Endothelial cell of umbilical vein (primary cell): Measurements from ENCODE around the gene SECTM1. TPM values are rescaled to one million over a fixed set of nuclear protein-coding genes. Genes with fewer than 3 reads are reported as not detected.

Experiments used
- BruUV-seq: library from RNA; stranded (reverse); fragments of 400-500 nt; replicated peaks from 2 replicates; lab custom pipeline; 2021; lab: Mats Ljungman, UMichigan
- CTCF ChIA-PET: fragments of 300-600, 350-600 bp; sonication (Branson Sonifier 250); formaldehyde crosslinking; loops from one replicate; lab custom pipeline; 2021; ENCODE audit warnings: antibody characterized with exemption, inconsistent platforms; lab: Charles Lee
- POLR2A ChIA-PET: fragments of 300-600, 350-600 bp; sonication (Branson Sonifier 250); formaldehyde crosslinking; loops from one replicate; lab custom pipeline; 2021; ENCODE audit warnings: antibody characterized with exemption, inconsistent platforms; lab: Charles Lee
- DNase-seq: peaks from one replicate; pipeline ENCODE4 v3.0.0-alpha.2; 2011; ENCODE audit warnings: low read depth, low spot score
- FAIRE-seq: peaks from 2 replicates; lab custom pipeline; 2011; peaks lifted over from hg19 to GRCh38; lab: Jason Lieb, UNC
- H2AFZ ChIP-seq: 2 replicates; pipeline ENCODE4 v1.6.0; 2012; ENCODE audit warnings: low read depth, low read length, control low read depth, inconsistent platforms
- H3K27ac ChIP-seq: 2 replicates; pipeline ENCODE4 v1.5.1; 2011; ENCODE audit warnings: low read depth, mild to moderate bottlenecking, control low read depth, low read length, moderate library complexity; ENCODE audit not compliant: insufficient read depth
- H3K27me3 ChIP-seq, 2 experiments: 2 replicates each; pipeline versions ENCODE4 v1.6.0 to v1.6.1; 2011; ENCODE audit warnings: low read length in 2 of 2, mixed read lengths in 1 of 2; ENCODE audit not compliant: control insufficient read depth in 2 of 2, insufficient read depth in 2 of 2
- H3K36me3 ChIP-seq, 2 experiments: 2 replicates in 1 of 2; 3 replicates in 1 of 2; pipeline ENCODE4 v1.5.1; 2011; ENCODE audit warnings: low read length in 2 of 2, mild to moderate bottlenecking in 1 of 2, moderate library complexity in 1 of 2; ENCODE audit not compliant: control insufficient read depth in 2 of 2, insufficient read depth in 2 of 2; ENCODE audit errors: extremely low read depth in 1 of 2
- H3K4me1 ChIP-seq: 3 replicates; pipeline ENCODE4 v1.5.1; 2011; ENCODE audit warnings: mild to moderate bottlenecking, low read length; ENCODE audit not compliant: control insufficient read depth, insufficient read depth; ENCODE audit errors: extremely low read depth
- H3K4me2 ChIP-seq: 2 replicates; pipeline ENCODE4 v1.6.1; 2011; ENCODE audit warnings: low read length, control low read depth, mixed read lengths; ENCODE audit not compliant: insufficient read depth
- H3K4me3 ChIP-seq, 3 experiments: fragments of 200-600 bp in 1 of 3; sonication (generic), shearing (Covaris generic) in 1 of 3; replicated peaks in 1 of 3; 2 replicates each; pipeline ENCODE4 v1.5.1; 2011 to 2016; ENCODE audit warnings: control low read depth in 3 of 3, low read length in 3 of 3, mild to moderate bottlenecking in 2 of 3, inconsistent platforms in 1 of 3, low read depth in 1 of 3, moderate library complexity in 1 of 3; ENCODE audit not compliant: insufficient read depth in 1 of 3
- H3K79me2 ChIP-seq: 2 replicates; pipeline ENCODE4 v1.6.0; 2012; ENCODE audit warnings: low read length, inconsistent platforms; ENCODE audit not compliant: control insufficient read depth, insufficient read depth
- H3K9ac ChIP-seq: replicated peaks from 2 replicates; pipeline ENCODE3; 2011; ENCODE audit warnings: low read length, control low read depth; ENCODE audit not compliant: insufficient read depth; ENCODE audit errors: extremely low read depth
- H3K9me1 ChIP-seq: replicated peaks from 3 replicates; pipeline ENCODE4 v1.6.0; 2011; ENCODE audit warnings: mild to moderate bottlenecking, low read length; ENCODE audit not compliant: control insufficient read depth, insufficient read depth; ENCODE audit errors: extremely low read depth
- H3K9me3 ChIP-seq: replicated peaks from 2 replicates; pipeline ENCODE4 v1.5.1; 2012; ENCODE audit warnings: low read length, inconsistent platforms; ENCODE audit not compliant: control insufficient read depth, insufficient read depth
- H4K20me1 ChIP-seq: replicated peaks from 2 replicates; pipeline ENCODE3; 2011; ENCODE audit warnings: mild to moderate bottlenecking, low read length; ENCODE audit not compliant: control insufficient read depth, insufficient read depth; ENCODE audit errors: extremely low read depth
- FOS ChIP-seq: IDR thresholded peaks from 2 replicates; pipeline ENCODE4 v1.6.1; 2011; ENCODE audit warnings: mild to moderate bottlenecking, low read length, moderate library complexity, borderline replicate concordance; ENCODE audit not compliant: insufficient read depth
- GATA2 ChIP-seq: IDR thresholded peaks from 2 replicates; pipeline ENCODE4 v1.7.0; 2011; ENCODE audit warnings: low read depth, mild to moderate bottlenecking, moderate library complexity, mixed read lengths, low read length; ENCODE audit not compliant: insufficient read length, insufficient read depth
- JUN ChIP-seq: IDR thresholded peaks from 2 replicates; pipeline ENCODE4 v1.6.1; 2011; ENCODE audit warnings: borderline replicate concordance, low read depth; ENCODE audit not compliant: insufficient read length, insufficient read depth
- MYC ChIP-seq: IDR thresholded peaks from one replicate; pipeline ENCODE4 v1.6.1; 2011; ENCODE audit warnings: mild to moderate bottlenecking, low read depth, low read length
- POLR2A ChIP-seq: IDR thresholded peaks from 2 replicates; pipeline ENCODE4 v1.6.1; 2012; ENCODE audit warnings: low read depth, mild to moderate bottlenecking, control low read depth, low read length
- POLR2AphosphoS5 ChIP-seq: IDR thresholded peaks from 2 replicates; pipeline ENCODE4 v1.6.1; 2012; ENCODE audit warnings: low read depth, mild to moderate bottlenecking, control low read depth, low read length, moderate library complexity; ENCODE audit not compliant: insufficient read depth
- dilution Hi-C: fragments of 300-500 bp; cut with MboI; formaldehyde crosslinking; loops from one replicate; pipeline ENCODE4 v1.15.0; 2019; ENCODE audit warnings: low sequenced_read_pairs; ENCODE audit not compliant: extremely low pct_ligation_motif_present
- intact Hi-C: fragments of 100-400 bp; cut with micrococcal nuclease; formaldehyde crosslinking; loops from one replicate; pipeline ENCODE4 v1.10.0; 2022
- polyA plus RNA-seq, 4 experiments: library from polyadenylated mRNA; depleted of rRNA in 3 of 4; stranded (reverse) in 3 of 4; unstranded in 1 of 4; fragments of >200 nt; gene quantifications; 2 replicates each; pipeline versions ENCODE4 v1.2.1 to v1.2.3, GENCODE V29; 2011 to 2012; ENCODE audit warnings: missing spikeins in 1 of 4
- total RNA-seq: library from RNA; stranded (reverse); gene quantifications from 2 replicates; pipeline ENCODE4 v1.2.3, GENCODE V29; 2021
- TF ChIP-seq, protein P1 (sequence below): IDR thresholded peaks from 2 replicates; pipeline ENCODE4 v1.6.1; 2011; ENCODE audit not compliant: insufficient read depth, insufficient read length

SECTM1 gene
- total and polyA plus RNA-seq, 2 donors (not counting 3 experiments of a cell fraction or from before 2014, with no cell fraction given), result 1.9 to 2.3 TPM

DNA sequence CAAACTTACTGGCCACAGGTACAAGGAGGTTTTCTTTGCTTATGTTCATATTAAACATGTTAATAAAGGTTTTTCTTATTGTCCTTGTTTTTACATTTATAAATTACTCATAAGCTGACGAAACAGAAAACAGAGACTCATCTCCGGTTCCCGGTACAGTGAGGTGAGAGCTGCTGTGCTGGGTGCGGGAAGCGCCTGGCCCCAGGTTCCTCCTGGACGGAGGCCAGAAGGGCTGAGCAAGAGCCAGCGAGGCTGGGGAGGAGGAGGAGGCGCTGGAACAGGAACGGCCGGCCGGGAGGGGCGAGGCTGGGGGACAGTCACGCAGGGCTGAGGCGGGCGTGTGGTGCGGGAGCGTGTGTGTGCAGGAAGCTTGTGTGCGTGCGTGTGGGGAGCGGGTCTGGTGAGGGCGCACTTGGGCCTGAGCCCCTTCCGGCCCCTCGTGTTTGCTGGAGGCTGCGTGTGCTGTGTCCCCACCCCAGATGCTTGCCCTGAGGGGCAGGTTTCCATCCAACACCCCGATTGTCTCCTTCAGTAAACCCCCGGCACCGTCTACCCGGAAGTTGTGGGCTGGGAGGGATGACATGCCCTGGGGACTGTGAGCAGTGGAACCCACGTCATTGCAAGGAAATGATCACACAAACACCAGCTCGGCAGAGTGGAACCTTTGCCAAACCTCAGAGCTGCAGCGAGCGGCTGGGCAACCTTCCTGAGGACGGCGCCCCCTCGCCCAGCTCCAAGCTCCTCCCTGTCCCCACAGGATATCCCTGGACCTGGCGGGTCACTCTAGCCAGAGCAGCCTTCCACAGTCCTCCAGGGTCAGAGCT, 35.6 kb downstream of the SECTM1 start:
- FAIRE-seq (peak; percentile 99), DNase-seq (peak; percentile 84)
- Histone ChIP-seq H3K27ac (peak overlapping the region; percentile 93), H3K9me1 (no peaks in the 10 kb centered on the region), H3K4me3 (peak overlapping the region in 2 of 3 experiments; percentile 32 to 43), H3K27me3 (no peaks in the 10 kb centered on the region), H3K4me2 (peak overlapping the region; percentile 69), H2AFZ (peak overlapping the region; percentile 38), H3K36me3 (no peaks in the 10 kb centered on the region), H3K4me1 (peaks cover 41% of the 10 kb centered on the region), H3K79me2 (no peaks in the 10 kb centered on the region), H3K9me3 (no peaks in the 10 kb centered on the region), H3K9ac (peak overlapping the region; percentile 92), H4K20me1 (no peaks in the 10 kb centered on the region)
- dilution Hi-C loops (no loop called here), intact Hi-C loops (loop anchor here (2.0 to 5.0 kb wide), 3 partner anchors 39 to 119 kb away; partner anchors contain the start of genes HEXD and OGFOD3)
- ChIA-PET CTCF (interaction anchor here (0.9 to 4.4 kb wide), 13 partner anchors 19 to 268 kb away, joined by 3 to 26 read pairs (median 4); partner anchors contain the start of genes CD7, OGFOD3 and SECTM1), POLR2A (interaction anchor here (1.2 to 1.5 kb wide), 2 partner anchors 25 to 62 kb away, joined by 3 read pairs; partner anchors contain the start of gene CSNK1D)
- TF ChIP-seq GATA2, result no peak
- TF ChIP-seq JUN, result peak; percentile 20
- TF ChIP-seq POLR2A, result peak; percentile 73
- TF ChIP-seq FOS, result peak; percentile 50
- TF ChIP-seq MYC, result peak; percentile 19
- TF ChIP-seq POLR2AphosphoS5, result peak; percentile 84
- TF ChIP-seq, protein P1, sequence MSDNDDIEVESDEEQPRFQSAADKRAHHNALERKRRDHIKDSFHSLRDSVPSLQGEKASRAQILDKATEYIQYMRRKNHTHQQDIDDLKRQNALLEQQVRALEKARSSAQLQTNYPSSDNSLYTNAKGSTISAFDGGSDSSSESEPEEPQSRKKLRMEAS, result no peak
- BruUV-seq, result TSS peak; percentile 16
